H1 (cell line): ENCODE results near the gene NR2F2. TPM values are rescaled to one million over a fixed set of nuclear protein-coding genes. Genes with fewer than 3 reads are reported as not detected.

Source experiments
- CTCF ChIA-PET: fragments of 300-600 bp; sonication (Branson Sonifier 250); formaldehyde crosslinking; loops from one replicate; lab custom pipeline; 2021; ENCODE audit not compliant: partially characterized antibody; lab: Charles Lee
- POLR2A ChIA-PET: fragments of 300-600 bp; sonication (Branson Sonifier 250); formaldehyde crosslinking; loops from one replicate; lab custom pipeline; 2021; ENCODE audit warnings: inconsistent platforms; ENCODE audit not compliant: partially characterized antibody; lab: Charles Lee
- DNase-seq, 2 experiments: peaks; one replicate each; pipeline versions ENCODE4 v3.0.0 to v3.0.0-alpha.2; 2010 to 2022; ENCODE audit warnings: low spot score in 2 of 2, low read depth in 1 of 2, mixed read lengths in 1 of 2
- FAIRE-seq: peaks from 2 replicates; lab custom pipeline; 2011; peaks lifted over from hg19 to GRCh38; lab: Jason Lieb, UNC
- H2AFZ ChIP-seq: 2 replicates; pipeline ENCODE4 v1.8.1; 2012; ENCODE audit warnings: low read length, inconsistent platforms
- H2AK5ac ChIP-seq: 2 replicates; pipeline ENCODE4 v1.6.1; 2013; ENCODE audit warnings: low read depth, low read length
- H2BK120ac ChIP-seq: replicated peaks from 2 replicates; pipeline ENCODE3; 2013; ENCODE audit warnings: low read depth, low read length, inconsistent platforms
- H2BK12ac ChIP-seq: 2 replicates; pipeline ENCODE4 v1.6.1; 2013; ENCODE audit warnings: low read depth, low read length
- H2BK15ac ChIP-seq: 2 replicates; pipeline ENCODE4 v1.6.1; 2013; ENCODE audit warnings: low read length
- H2BK20ac ChIP-seq: 2 replicates; pipeline ENCODE4 v1.6.1; 2013; ENCODE audit warnings: low read length
- H2BK5ac ChIP-seq: 2 replicates; pipeline ENCODE4 v1.6.1; 2013; ENCODE audit warnings: low read depth, low read length
- H3K14ac ChIP-seq: 2 replicates; pipeline ENCODE4 v1.6.1; 2013; ENCODE audit warnings: inconsistent platforms; ENCODE audit not compliant: insufficient read length
- H3K18ac ChIP-seq: 2 replicates; pipeline ENCODE4 v1.6.1; 2013; ENCODE audit warnings: low read length; ENCODE audit errors: extremely low read depth
- H3K23ac ChIP-seq: 2 replicates; pipeline ENCODE4 v1.6.1; 2013; ENCODE audit warnings: inconsistent platforms; ENCODE audit not compliant: insufficient read length
- H3K23me2 ChIP-seq: 2 replicates; pipeline ENCODE4 v1.6.1; 2013; ENCODE audit warnings: low read depth, low read length
- H3K27ac ChIP-seq: 2 replicates; pipeline ENCODE4 v1.6.1; 2011; ENCODE audit warnings: low read depth, low read length, inconsistent platforms
- H3K27me3 ChIP-seq, 4 experiments: replicated peaks in 1 of 4; 1 replicate in 1 of 4; 2 replicates in 3 of 4; pipeline versions ENCODE4 v1.6.1 to v1.8.1; 2011 to 2013; ENCODE audit warnings: low read length in 3 of 4, mild to moderate bottlenecking in 3 of 4, inconsistent platforms in 2 of 4, mixed read lengths in 2 of 4, moderate library complexity in 1 of 4; ENCODE audit not compliant: control insufficient read depth in 3 of 4, insufficient read depth in 3 of 4; ENCODE audit errors: extremely low read depth in 1 of 4
- H3K36me3 ChIP-seq, 4 experiments: 2 replicates each; pipeline versions ENCODE4 v1.6.1 to v1.8.1; 2011 to 2013; ENCODE audit warnings: mild to moderate bottlenecking in 4 of 4, low read length in 3 of 4, moderate library complexity in 2 of 4, control low read depth in 1 of 4, inconsistent platforms in 1 of 4; ENCODE audit not compliant: insufficient read depth in 4 of 4, control insufficient read depth in 2 of 4
- H3K4ac ChIP-seq: replicated peaks from 2 replicates; pipeline ENCODE3; 2013; ENCODE audit warnings: low read length, low read depth, mixed read lengths, inconsistent platforms; ENCODE audit not compliant: insufficient read length
- H3K4me1 ChIP-seq, 4 experiments: replicated peaks in 1 of 4; 1 replicate in 1 of 4; 2 replicates in 3 of 4; pipeline versions ENCODE4 v1.6.1 to v1.8.1; 2011 to 2013; ENCODE audit warnings: low read length in 3 of 4, inconsistent platforms in 2 of 4, mixed read lengths in 1 of 4; ENCODE audit not compliant: insufficient read depth in 4 of 4, control insufficient read depth in 3 of 4
- H3K4me2 ChIP-seq, 2 experiments: 2 replicates each; pipeline versions ENCODE4 v1.6.1 to v1.8.1; 2011 to 2013; ENCODE audit warnings: low read depth in 2 of 2, low read length in 2 of 2, control low read depth in 1 of 2, inconsistent platforms in 1 of 2, mild to moderate bottlenecking in 1 of 2; ENCODE audit not compliant: insufficient read depth in 1 of 2
- H3K4me3 ChIP-seq, 4 experiments: fragments of 200-600, 300-600 bp in 1 of 4; sonication (generic), shearing (Covaris generic), sonication (Bioruptor Twin) in 1 of 4; 2 replicates each; pipeline versions ENCODE4 v1.5.1 to v1.8.1; 2011 to 2016; ENCODE audit warnings: low read length in 4 of 4, low read depth in 3 of 4, control low read depth in 2 of 4, inconsistent platforms in 2 of 4, mild to moderate bottlenecking in 2 of 4, mixed read lengths in 1 of 4, moderate library complexity in 1 of 4; ENCODE audit not compliant: insufficient read depth in 2 of 4; ENCODE audit errors: extremely low read depth in 1 of 4
- H3K56ac ChIP-seq: replicated peaks from 2 replicates; pipeline ENCODE3; 2013; ENCODE audit warnings: low read depth, mild to moderate bottlenecking, mixed read lengths, low read length, inconsistent platforms; ENCODE audit not compliant: insufficient read length
- H3K79me1 ChIP-seq: 2 replicates; pipeline ENCODE4 v1.6.1; 2013; ENCODE audit warnings: low read depth, low read length, control low read depth
- H3K79me2 ChIP-seq, 2 experiments: 2 replicates each; pipeline versions ENCODE4 v1.6.1 to v1.8.1; 2012 to 2013; ENCODE audit warnings: low read length in 2 of 2, mild to moderate bottlenecking in 2 of 2, inconsistent platforms in 1 of 2; ENCODE audit not compliant: insufficient read depth in 2 of 2, control insufficient read depth in 1 of 2
- H3K9ac ChIP-seq, 4 experiments: replicated peaks in 1 of 4; 1 replicate in 1 of 4; 2 replicates in 3 of 4; pipeline versions ENCODE4 v1.6.1 to v1.8.1; 2011 to 2013; ENCODE audit warnings: low read depth in 3 of 4, low read length in 3 of 4, control low read depth in 2 of 4, mild to moderate bottlenecking in 2 of 4, moderate library complexity in 2 of 4, inconsistent platforms in 1 of 4; ENCODE audit errors: extremely low read depth in 1 of 4
- H3K9me3 ChIP-seq, 2 experiments: 2 replicates each; pipeline versions ENCODE4 v1.6.1 to v1.8.1; 2012 to 2013; ENCODE audit warnings: mild to moderate bottlenecking in 2 of 2, moderate library complexity in 2 of 2, control low read depth in 1 of 2, inconsistent platforms in 1 of 2, low read depth in 1 of 2, low read length in 1 of 2, mixed read lengths in 1 of 2; ENCODE audit not compliant: insufficient read depth in 2 of 2
- H4K20me1 ChIP-seq, 2 experiments: replicated peaks in 1 of 2; 2 replicates each; pipeline versions ENCODE3 to v1.8.1; 2011 to 2013; ENCODE audit warnings: inconsistent platforms in 2 of 2, low read length in 2 of 2, mild to moderate bottlenecking in 1 of 2; ENCODE audit not compliant: insufficient read depth in 2 of 2, control insufficient read depth in 1 of 2
- H4K5ac ChIP-seq: 2 replicates; pipeline ENCODE4 v1.6.1; 2013; ENCODE audit warnings: low read length, low read depth, mixed read lengths, inconsistent platforms; ENCODE audit not compliant: insufficient read length
- H4K8ac ChIP-seq: 2 replicates; pipeline ENCODE4 v1.8.0; 2013; ENCODE audit warnings: mild to moderate bottlenecking, moderate library complexity, low read length, inconsistent platforms; ENCODE audit not compliant: insufficient read depth; ENCODE audit errors: extremely low read depth
- H4K91ac ChIP-seq: replicated peaks from 2 replicates; pipeline ENCODE3; 2013; ENCODE audit warnings: low read length, mixed read lengths, inconsistent platforms; ENCODE audit not compliant: insufficient read length
- GTF2F1 ChIP-seq: IDR thresholded peaks from 2 replicates; pipeline ENCODE4 v1.6.1; 2012; ENCODE audit warnings: low read depth, low read length, improper control_type of control experiment, borderline replicate concordance
- KDM5A ChIP-seq: fragments of 200-600 bp; IDR thresholded peaks from 2 replicates; pipeline ENCODE4 v1.7.1; 2012; ENCODE audit warnings: mild to moderate bottlenecking, low read length, inconsistent platforms, mixed read lengths
- POLR2A ChIP-seq, 2 experiments: IDR thresholded peaks; 1 replicate in 1 of 2; 2 replicates in 1 of 2; pipeline ENCODE4 v1.6.1; 2011; ENCODE audit warnings: low read depth in 2 of 2, low read length in 2 of 2, mild to moderate bottlenecking in 2 of 2; ENCODE audit errors: control extremely low read depth in 1 of 2
- RNF2 ChIP-seq: fragments of 200-900, 300-1000 bp; sonication (generic); IDR thresholded peaks from 2 replicates; pipeline ENCODE4 v1.7.1; 2016; ENCODE audit warnings: borderline replicate concordance, low read depth, mild to moderate bottlenecking, antibody characterized with exemption, low read length; ENCODE audit not compliant: poor library complexity, severe bottlenecking; ENCODE audit errors: missing control alignments
- SP1 ChIP-seq: IDR thresholded peaks from 2 replicates; pipeline ENCODE4 v1.6.1; 2011; ENCODE audit warnings: low read depth, low read length
- TAF1 ChIP-seq: IDR thresholded peaks from 2 replicates; pipeline ENCODE4 v1.6.1; 2011; ENCODE audit warnings: mild to moderate bottlenecking, low read depth, low read length
- TCF12 ChIP-seq: IDR thresholded peaks from 2 replicates; pipeline ENCODE4 v1.6.1; 2011; ENCODE audit warnings: low read depth, mild to moderate bottlenecking, low read length
- TEAD4 ChIP-seq: IDR thresholded peaks from 2 replicates; pipeline ENCODE4 v1.6.1; 2012; ENCODE audit warnings: low read depth, low read length, inconsistent platforms, mixed read lengths
- WGBS, 2 experiments: shearing (Covaris generic) in 1 of 2; methylation state at CpG; one replicate each; pipeline versions ENCODE4 v1.1.6 to v1.1.7; 2013 to 2015; ENCODE audit warnings: low lambda C conversion rate in 2 of 2, mixed read lengths in 2 of 2, inconsistent platforms in 1 of 2, low coverage in 1 of 2, missing lambda C conversion rate in 1 of 2; ENCODE audit not compliant: insufficient replicate concordance in 2 of 2, insufficient coverage in 1 of 2, insufficient read length in 1 of 2; ENCODE audit errors: extremely low coverage in 1 of 2, missing lambda C conversion rate in 1 of 2; 5-methylcytosine and 5-hydroxymethylcytosine counted together
- polyA plus RNA-seq, 7 experiments: library from polyadenylated mRNA; depleted of rRNA in 3 of 7; stranded (reverse) in 5 of 7; unstranded in 2 of 7; fragments of >200 nt in 5 of 7; fragments of 200-250 nt in 2 of 7; gene quantifications; 1 replicate in 5 of 7; 2 replicates in 1 of 7; 4 replicates in 1 of 7; pipeline versions ENCODE4 v1.2.1 to v1.2.3, GENCODE V29; 2011 to 2013; ENCODE audit warnings: missing spikeins in 2 of 7, mixed read lengths in 2 of 7
- total RNA-seq: library from RNA; stranded (reverse); fragmentation: NEBNext Ultra II Directional; extraction: Animal tissue kit (Norgen Biotek cat#: 25700); gene quantifications from 2 replicates; pipeline ENCODE4 v1.2.1, GENCODE V29; 2021

NR2F2 gene
- total and polyA plus RNA-seq, 2 of the 8 experiments (the other 6 are each of a cell fraction or from before 2014, with no cell fraction given) = 0.03 TPM; not detected in 1

GRCh38 chr15:96335411-96336024, 5.0 kb downstream of the NR2F2 start:
- no peaks in the 10 kb centered on the region for H3K79me2 ChIP-seq
- POLR2A ChIA-PET = no interaction called here
- H4K20me1 ChIP-seq = peaks cover 0 to 19% of the 10 kb centered on the region in 2 experiments
- TF ChIP-seq TCF12 (peak; percentile 71; the same call in 1 of the 2 replicates), TEAD4 (0 out of 2 replicates have a peak, but pooled peaks have one; percentile 33), RNF2 (no peak), TAF1 (no peak), KDM5A (no peak), POLR2A (IDR thresholded peaks at IDR 0.05; ENCODE audit: control extremely low read depth in 1 of 2, low read depth in 2 of 2, low read length in 2 of 2) (no peak), SP1 (0 out of 2 replicates have a peak, but pooled peaks have one; percentile 22), GTF2F1 (no peak)
- TF ChIP-seq, all 59 proteins: peak for 3
- H3K56ac ChIP-seq = no peak overlapping the region
- H3K27me3 ChIP-seq = peaks cover 63 to 94% (median 83%) of the 10 kb centered on the region in 4 experiments
- H3K9me3 ChIP-seq = no peaks in the 10 kb centered on the region; a peak in 1 of 4 replicates
- no peak overlapping the region for H2BK120ac ChIP-seq
- no peaks in the 10 kb centered on the region for H3K79me1 ChIP-seq
- no peak overlapping the region for H3K14ac ChIP-seq
- no peak overlapping the region for H2BK12ac ChIP-seq
- CTCF ChIA-PET = interaction anchor here (0.5 to 2.8 kb wide), 8 partner anchors 8 to 1664 kb away, joined by 4 to 24 read pairs (median 6); no protein-coding TSS in a partner anchor
- no peak overlapping the region for H3K4ac ChIP-seq
- H2BK15ac ChIP-seq = no peak overlapping the region
- H3K9ac ChIP-seq = no peak overlapping the region
- H2BK20ac ChIP-seq = 0 out of 2 replicates have a peak overlapping the region, but pooled peaks have one; percentile 6
- 0 out of 2 replicates have a peak overlapping the region, but pooled peaks have one; percentile 10 for H2BK5ac ChIP-seq
- H3K4me2 ChIP-seq = peak overlapping the region in 1 of 2 experiments; percentile 3; a peak in 1 of 4 replicates
- no peak for DNase-seq
- peaks cover 2% of the 10 kb centered on the region; the same call in 1 of the 2 replicates for H3K23me2 ChIP-seq
- H4K91ac ChIP-seq = no peak overlapping the region
- no peak overlapping the region for H4K8ac ChIP-seq
- no peak overlapping the region for H3K18ac ChIP-seq
- 24% methylated on average over 6 of the region's 6 CpGs; no CpG with 5 or more reads in 1 of the 2 experiments for WGBS, 2 experiments
- H2AK5ac ChIP-seq = no peak overlapping the region
- no peak overlapping the region for H3K23ac ChIP-seq
- H2AFZ ChIP-seq = no peak overlapping the region
- H4K5ac ChIP-seq = no peak overlapping the region
- H3K27ac ChIP-seq = no peak overlapping the region
- peaks cover 0 to 3% (median 0%) of the 10 kb centered on the region in 4 experiments; a peak in 1 of 8 replicates for H3K36me3 ChIP-seq
- H3K4me3 ChIP-seq = no peak overlapping the region
- no peak for FAIRE-seq
- peaks cover 21 to 31% (median 27%) of the 10 kb centered on the region in 4 experiments for H3K4me1 ChIP-seq
